ENCODE measurements around the gene MTIF2. TPM values are rescaled to one million over a fixed set of nuclear protein-coding genes. Genes with fewer than 3 reads are reported as not detected.
A peak's percentile ranks its signal among the peaks of the same experiment; 100 is the strongest.

MTIF2 gene
- total and polyA plus RNA-seq, 9 of the 15 experiments (the other 6 are each of a cell fraction or from before 2014, with no cell fraction given), result 58.7 to 143 (median 105) TPM

DNA sequence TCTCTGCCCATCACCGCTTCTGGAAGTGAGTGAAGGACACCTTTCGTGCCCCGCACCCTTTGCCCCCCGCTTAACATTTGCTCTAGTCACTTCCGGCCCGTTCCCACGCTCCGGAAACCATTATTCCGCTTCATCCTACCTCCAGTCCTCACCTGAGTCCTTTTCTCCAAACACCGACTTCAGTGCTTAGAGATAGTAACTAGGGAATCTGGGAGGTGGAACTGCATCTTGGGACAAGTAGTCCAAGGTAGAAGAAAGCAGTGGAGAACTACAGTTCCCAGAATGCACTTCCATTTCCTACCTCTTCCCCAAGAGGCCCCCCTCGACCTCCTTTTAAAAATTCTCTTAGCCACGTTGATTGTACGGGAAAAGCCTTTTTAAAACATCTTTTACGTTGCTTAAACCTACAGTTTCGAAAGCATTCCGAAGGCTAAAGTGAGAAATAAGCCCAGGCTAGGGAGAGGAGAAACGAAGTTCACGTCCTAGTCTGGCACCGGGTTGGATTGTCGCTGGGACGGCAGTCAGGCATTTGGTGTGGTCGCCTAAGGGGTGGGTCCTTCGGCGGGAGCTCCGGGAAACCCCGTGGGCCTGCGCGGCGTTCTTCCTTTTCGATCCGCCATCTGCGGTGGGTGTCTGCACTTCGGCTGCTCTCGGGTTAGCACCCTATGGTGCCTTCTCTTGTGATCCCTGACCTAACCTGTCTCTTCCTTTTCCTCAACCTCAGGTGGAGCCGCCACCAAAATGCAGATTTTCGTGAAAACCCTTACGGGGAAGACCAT, 36.8 kb downstream of the MTIF2 start, which contains the start of the genes CLHC1 and RPS27A (continued):
- TF ChIP-seq, protein P1, sequence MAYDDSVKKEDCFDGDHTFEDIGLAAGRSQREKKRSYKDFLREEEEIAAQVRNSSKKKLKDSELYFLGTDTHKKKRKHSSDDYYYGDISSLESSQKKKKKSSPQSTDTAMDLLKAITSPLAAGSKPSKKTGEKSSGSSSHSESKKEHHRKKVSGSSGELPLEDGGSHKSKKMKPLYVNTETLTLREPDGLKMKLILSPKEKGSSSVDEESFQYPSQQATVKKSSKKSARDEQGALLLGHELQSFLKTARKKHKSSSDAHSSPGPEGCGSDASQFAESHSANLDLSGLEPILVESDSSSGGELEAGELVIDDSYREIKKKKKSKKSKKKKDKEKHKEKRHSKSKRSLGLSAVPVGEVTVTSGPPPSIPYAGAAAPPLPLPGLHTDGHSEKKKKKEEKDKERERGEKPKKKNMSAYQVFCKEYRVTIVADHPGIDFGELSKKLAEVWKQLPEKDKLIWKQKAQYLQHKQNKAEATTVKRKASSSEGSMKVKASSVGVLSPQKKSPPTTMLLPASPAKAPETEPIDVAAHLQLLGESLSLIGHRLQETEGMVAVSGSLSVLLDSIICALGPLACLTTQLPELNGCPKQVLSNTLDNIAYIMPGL (CRISPR knock-in tag; IDR thresholded peaks at IDR 0.05), result 0 out of 2 replicates have a peak, but pooled peaks have one; percentile 60
- TF ChIP-seq RBBP5 (IDR thresholded peaks at IDR 0.05; ENCODE audit: borderline replicate concordance, insufficient read depth, low read length, poor library complexity, severe bottlenecking) (peak; percentile 88), JUN (IDR thresholded peaks at IDR 0.05; ENCODE audit: borderline replicate concordance, low read depth, low read length) (peak; percentile 12; the same call in 1 of the 2 replicates), JUN (CRISPR knock-in tag; IDR thresholded peaks at IDR 0.05; ENCODE audit: borderline replicate concordance) (no peak), TRIM28 (IDR thresholded peaks at IDR 0.05) (peak; percentile 39; the same call in 1 of the 2 replicates), ERF (CRISPR knock-in tag; IDR thresholded peaks at IDR 0.05) (no peak), FOXA1 (IDR thresholded peaks at IDR 0.05; ENCODE audit: borderline replicate concordance) (no peak), DNMT1 (IDR thresholded peaks at IDR 0.05) (0 out of 2 replicates have a peak, but pooled peaks have one; percentile 5), TAF7 (tag; IDR thresholded peaks at IDR 0.05) (peak; percentile 89), CBX2 (IDR thresholded peaks at IDR 0.05; ENCODE audit: insufficient read depth, low read length, poor library complexity, severe bottlenecking) (no peak), CHCHD3 (CRISPR knock-in tag; IDR thresholded peaks at IDR 0.05) (0 out of 2 replicates have a peak, but pooled peaks have one; percentile 13), RFX7 (CRISPR knock-in tag; IDR thresholded peaks at IDR 0.05) (no peak), TBP (optimal IDR thresholded peaks at IDR 0.05; ENCODE audit: low read depth, low read length) (peak; percentile 95), KAT7 (CRISPR knock-in tag; IDR thresholded peaks at IDR 0.05; ENCODE audit: borderline replicate concordance) (peak; percentile 61; the same call in 1 of the 2 replicates), RCOR1 (IDR thresholded peaks at IDR 0.05; ENCODE audit: borderline replicate concordance in 1 of 2, low read depth in 2 of 2, low read length in 2 of 2) (peak in 1 of 2 experiments; percentile 70; a peak in 2 of 4 replicates), RFX5 (IDR thresholded peaks at IDR 0.05; ENCODE audit: low read depth, low read length) (no peak; the same call in 1 of the 2 replicates), PYGO2 (tag; IDR thresholded peaks at IDR 0.05) (no peak), CREBBP (IDR thresholded peaks at IDR 0.05; ENCODE audit: low read depth, low read length) (no peak)
- TF ChIP-seq, protein P2, sequence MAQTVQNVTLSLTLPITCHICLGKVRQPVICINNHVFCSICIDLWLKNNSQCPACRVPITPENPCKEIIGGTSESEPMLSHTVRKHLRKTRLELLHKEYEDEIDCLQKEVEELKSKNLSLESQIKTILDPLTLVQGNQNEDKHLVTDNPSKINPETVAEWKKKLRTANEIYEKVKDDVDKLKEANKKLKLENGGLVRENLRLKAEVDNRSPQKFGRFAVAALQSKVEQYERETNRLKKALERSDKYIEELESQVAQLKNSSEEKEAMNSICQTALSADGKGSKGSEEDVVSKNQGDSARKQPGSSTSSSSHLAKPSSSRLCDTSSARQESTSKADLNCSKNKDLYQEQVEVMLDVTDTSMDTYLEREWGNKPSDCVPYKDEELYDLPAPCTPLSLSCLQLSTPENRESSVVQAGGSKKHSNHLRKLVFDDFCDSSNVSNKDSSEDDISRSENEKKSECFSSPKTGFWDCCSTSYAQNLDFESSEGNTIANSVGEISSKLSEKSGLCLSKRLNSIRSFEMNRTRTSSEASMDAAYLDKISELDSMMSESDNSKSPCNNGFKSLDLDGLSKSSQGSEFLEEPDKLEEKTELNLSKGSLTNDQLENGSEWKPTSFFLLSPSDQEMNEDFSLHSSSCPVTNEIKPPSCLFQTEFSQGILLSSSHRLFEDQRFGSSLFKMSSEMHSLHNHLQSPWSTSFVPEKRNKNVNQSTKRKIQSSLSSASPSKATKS (CRISPR knock-in tag; IDR thresholded peaks at IDR 0.05), result no peak
- TF ChIP-seq, protein P3, sequence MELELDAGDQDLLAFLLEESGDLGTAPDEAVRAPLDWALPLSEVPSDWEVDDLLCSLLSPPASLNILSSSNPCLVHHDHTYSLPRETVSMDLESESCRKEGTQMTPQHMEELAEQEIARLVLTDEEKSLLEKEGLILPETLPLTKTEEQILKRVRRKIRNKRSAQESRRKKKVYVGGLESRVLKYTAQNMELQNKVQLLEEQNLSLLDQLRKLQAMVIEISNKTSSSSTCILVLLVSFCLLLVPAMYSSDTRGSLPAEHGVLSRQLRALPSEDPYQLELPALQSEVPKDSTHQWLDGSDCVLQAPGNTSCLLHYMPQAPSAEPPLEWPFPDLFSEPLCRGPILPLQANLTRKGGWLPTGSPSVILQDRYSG (tag; conservative IDR thresholded peaks at IDR 0.05; ENCODE audit: low read depth), result peak; percentile 73; the same call in 1 of the 2 replicates
- TF ChIP-seq, protein P4, sequence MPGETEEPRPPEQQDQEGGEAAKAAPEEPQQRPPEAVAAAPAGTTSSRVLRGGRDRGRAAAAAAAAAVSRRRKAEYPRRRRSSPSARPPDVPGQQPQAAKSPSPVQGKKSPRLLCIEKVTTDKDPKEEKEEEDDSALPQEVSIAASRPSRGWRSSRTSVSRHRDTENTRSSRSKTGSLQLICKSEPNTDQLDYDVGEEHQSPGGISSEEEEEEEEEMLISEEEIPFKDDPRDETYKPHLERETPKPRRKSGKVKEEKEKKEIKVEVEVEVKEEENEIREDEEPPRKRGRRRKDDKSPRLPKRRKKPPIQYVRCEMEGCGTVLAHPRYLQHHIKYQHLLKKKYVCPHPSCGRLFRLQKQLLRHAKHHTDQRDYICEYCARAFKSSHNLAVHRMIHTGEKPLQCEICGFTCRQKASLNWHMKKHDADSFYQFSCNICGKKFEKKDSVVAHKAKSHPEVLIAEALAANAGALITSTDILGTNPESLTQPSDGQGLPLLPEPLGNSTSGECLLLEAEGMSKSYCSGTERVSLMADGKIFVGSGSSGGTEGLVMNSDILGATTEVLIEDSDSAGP (CRISPR knock-in tag; IDR thresholded peaks at IDR 0.05), result peak; percentile 33; the same call in 1 of the 2 replicates
